ENCODE data around the gene TPPP3. TPM values are rescaled to one million over a fixed set of nuclear protein-coding genes. Genes with fewer than 3 reads are reported as not detected.

Gene TPPP3
- total and polyA plus RNA-seq, 2 donors (not counting 3 experiments of a cell fraction or from before 2014, with no cell fraction given), result 0.33 to 1.3 TPM

DNA sequence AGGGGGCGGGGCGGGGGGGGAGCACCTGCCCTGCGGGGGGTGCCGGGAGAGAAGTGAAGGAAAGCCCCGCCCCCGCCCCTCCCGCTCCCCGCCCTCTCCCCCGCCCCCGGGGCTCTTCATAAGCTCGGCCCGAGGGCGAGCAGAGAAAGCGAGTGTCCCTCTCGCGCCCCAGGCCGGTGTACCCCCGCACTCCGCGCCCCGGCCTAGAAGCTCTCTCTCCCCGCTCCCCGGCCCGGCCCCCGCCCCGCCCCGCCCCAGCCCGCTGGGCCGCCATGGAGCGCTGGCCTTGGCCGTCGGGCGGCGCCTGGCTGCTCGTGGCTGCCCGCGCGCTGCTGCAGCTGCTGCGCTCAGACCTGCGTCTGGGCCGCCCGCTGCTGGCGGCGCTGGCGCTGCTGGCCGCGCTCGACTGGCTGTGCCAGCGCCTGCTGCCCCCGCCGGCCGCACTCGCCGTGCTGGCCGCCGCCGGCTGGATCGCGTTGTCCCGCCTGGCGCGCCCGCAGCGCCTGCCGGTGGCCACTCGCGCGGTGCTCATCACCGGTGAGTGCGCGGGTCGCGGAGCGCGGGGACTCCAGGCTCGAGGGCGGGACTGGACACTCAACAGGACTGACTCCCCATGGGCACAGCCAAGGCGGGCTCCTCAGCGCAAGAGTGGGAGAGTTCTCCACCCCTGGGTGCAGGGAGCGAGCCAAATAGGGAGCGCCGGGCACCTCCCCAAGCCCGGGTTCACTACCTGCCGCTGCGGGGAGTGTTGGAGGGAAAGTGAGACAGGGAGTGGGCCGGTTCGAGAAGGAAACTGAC is 37.9 kb upstream of the TPPP3 start, which contains the start of gene HSD11B2:
Gene HSD11B2, plus strand, starts transcription at position 145 of the 798 bp plus-strand sequence. Its CDS starts 128 bp downstream, at position 273.
- peak within 1 kb of the TSS; percentile 58 for H2AFZ ChIP-seq (ENCODE audit: low read depth, low read length)
- POLR2A ChIA-PET, result no interaction called here
- peak; percentile 62 for FAIRE-seq

More for the DNA sequence above, 37.9 kb upstream of the TPPP3 start, which contains the start of gene HSD11B2:
- Histone ChIP-seq H3K4me3 (replicated peaks in 1 of 3; ENCODE audit: insufficient read depth in 1 of 3, low read depth in 1 of 3, low read length in 3 of 3) (peak within 1 kb of the TSS in 2 of 3 experiments; percentile 5 to 32), H3K9me1 (replicated peaks; ENCODE audit: control insufficient read depth, extremely low read depth, insufficient read depth, low read length) (no peaks in the 10 kb centered on the region), H3K9me3 (replicated peaks; ENCODE audit: control insufficient read depth, insufficient read depth, low read length) (no peaks in the 10 kb centered on the region), H3K27ac (ENCODE audit: insufficient read depth, low read depth, low read length) (no peak within 1 kb of the TSS), H4K20me1 (replicated peaks; ENCODE audit: control insufficient read depth, extremely low read depth, insufficient read depth, low read length) (no peaks in the 10 kb centered on the region), H3K79me2 (ENCODE audit: control insufficient read depth, insufficient read depth, low read length) (no peaks in the 10 kb centered on the region), H3K4me1 (ENCODE audit: control insufficient read depth, extremely low read depth, insufficient read depth, low read length) (peaks cover 8% of the 10 kb centered on the region), H3K27me3 (ENCODE audit: control insufficient read depth in 2 of 2, insufficient read depth in 2 of 2, low read length in 2 of 2) (peaks cover 16 to 17% of the 10 kb centered on the region in 2 experiments), H3K36me3 (ENCODE audit: control insufficient read depth in 2 of 2, extremely low read depth in 1 of 2, insufficient read depth in 2 of 2, low read length in 2 of 2) (peaks cover 0 to 1% of the 10 kb centered on the region in 2 experiments), H3K4me2 (ENCODE audit: insufficient read depth, low read length) (peak within 1 kb of the TSS; percentile 54), H3K9ac (replicated peaks; ENCODE audit: extremely low read depth, insufficient read depth, low read length) (no peak within 1 kb of the TSS)
- TF ChIP-seq, protein P1, sequence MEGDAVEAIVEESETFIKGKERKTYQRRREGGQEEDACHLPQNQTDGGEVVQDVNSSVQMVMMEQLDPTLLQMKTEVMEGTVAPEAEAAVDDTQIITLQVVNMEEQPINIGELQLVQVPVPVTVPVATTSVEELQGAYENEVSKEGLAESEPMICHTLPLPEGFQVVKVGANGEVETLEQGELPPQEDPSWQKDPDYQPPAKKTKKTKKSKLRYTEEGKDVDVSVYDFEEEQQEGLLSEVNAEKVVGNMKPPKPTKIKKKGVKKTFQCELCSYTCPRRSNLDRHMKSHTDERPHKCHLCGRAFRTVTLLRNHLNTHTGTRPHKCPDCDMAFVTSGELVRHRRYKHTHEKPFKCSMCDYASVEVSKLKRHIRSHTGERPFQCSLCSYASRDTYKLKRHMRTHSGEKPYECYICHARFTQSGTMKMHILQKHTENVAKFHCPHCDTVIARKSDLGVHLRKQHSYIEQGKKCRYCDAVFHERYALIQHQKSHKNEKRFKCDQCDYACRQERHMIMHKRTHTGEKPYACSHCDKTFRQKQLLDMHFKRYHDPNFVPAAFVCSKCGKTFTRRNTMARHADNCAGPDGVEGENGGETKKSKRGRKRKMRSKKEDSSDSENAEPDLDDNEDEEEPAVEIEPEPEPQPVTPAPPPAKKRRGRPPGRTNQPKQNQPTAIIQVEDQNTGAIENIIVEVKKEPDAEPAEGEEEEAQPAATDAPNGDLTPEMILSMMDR (IDR thresholded peaks at IDR 0.05; ENCODE audit: extremely low read depth in 1 of 2, insufficient read depth in 1 of 2, low read depth in 1 of 2, low read length in 2 of 2), result peak in 1 of 2 donors; percentile 3
- TF ChIP-seq POLR2AphosphoS5 (IDR thresholded peaks at IDR 0.05; ENCODE audit: insufficient read depth, low read depth, low read length) (peak; percentile 18), EZH2 (IDR thresholded peaks at IDR 0.05; ENCODE audit: borderline replicate concordance, low read depth, low read length, severe bottlenecking) (no peak), GATA2 (IDR thresholded peaks at IDR 0.05; ENCODE audit: insufficient read depth, insufficient read length, low read depth, low read length) (no peak), JUN (IDR thresholded peaks at IDR 0.05; ENCODE audit: borderline replicate concordance, insufficient read depth, insufficient read length, low read depth) (no peak), MYC (IDR thresholded peaks at IDR 0.05; ENCODE audit: low read depth, low read length) (no peak), FOS (IDR thresholded peaks at IDR 0.05; ENCODE audit: borderline replicate concordance, insufficient read depth, low read length) (no peak), POLR2A (IDR thresholded peaks at IDR 0.05; ENCODE audit: low read depth, low read length) (no peak)
- TF ChIP-seq, protein P2, sequence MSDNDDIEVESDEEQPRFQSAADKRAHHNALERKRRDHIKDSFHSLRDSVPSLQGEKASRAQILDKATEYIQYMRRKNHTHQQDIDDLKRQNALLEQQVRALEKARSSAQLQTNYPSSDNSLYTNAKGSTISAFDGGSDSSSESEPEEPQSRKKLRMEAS (IDR thresholded peaks at IDR 0.05; ENCODE audit: insufficient read depth, insufficient read length), result no peak
- CTCF ChIA-PET, result interaction anchor here (0.6 to 3.7 kb wide), 16 partner anchors 10 to 459 kb away, joined by 3 to 25 read pairs (median 4); no protein-coding TSS in a partner anchor
- dilution Hi-C loops (cut with MboI; ENCODE audit: extremely low pct_ligation_motif_present, low sequenced_read_pairs) (no loop called here), intact Hi-C loops (cut with micrococcal nuclease) (no loop called here)
- peak; percentile 57 for DNase-seq (ENCODE audit: low read depth, low spot score)
- BruUV-seq (replicated peaks), result no TSS peak

Data from endothelial cell of umbilical vein (primary cell).